ENCODE results near the gene ABHD17A. TPM values are rescaled to one million over a fixed set of nuclear protein-coding genes. Genes with fewer than 3 reads are reported as not detected.

Gene ABHD17A
- total RNA-seq, 2 experiments from 2014 or later: 108 to 110 TPM

DNA sequence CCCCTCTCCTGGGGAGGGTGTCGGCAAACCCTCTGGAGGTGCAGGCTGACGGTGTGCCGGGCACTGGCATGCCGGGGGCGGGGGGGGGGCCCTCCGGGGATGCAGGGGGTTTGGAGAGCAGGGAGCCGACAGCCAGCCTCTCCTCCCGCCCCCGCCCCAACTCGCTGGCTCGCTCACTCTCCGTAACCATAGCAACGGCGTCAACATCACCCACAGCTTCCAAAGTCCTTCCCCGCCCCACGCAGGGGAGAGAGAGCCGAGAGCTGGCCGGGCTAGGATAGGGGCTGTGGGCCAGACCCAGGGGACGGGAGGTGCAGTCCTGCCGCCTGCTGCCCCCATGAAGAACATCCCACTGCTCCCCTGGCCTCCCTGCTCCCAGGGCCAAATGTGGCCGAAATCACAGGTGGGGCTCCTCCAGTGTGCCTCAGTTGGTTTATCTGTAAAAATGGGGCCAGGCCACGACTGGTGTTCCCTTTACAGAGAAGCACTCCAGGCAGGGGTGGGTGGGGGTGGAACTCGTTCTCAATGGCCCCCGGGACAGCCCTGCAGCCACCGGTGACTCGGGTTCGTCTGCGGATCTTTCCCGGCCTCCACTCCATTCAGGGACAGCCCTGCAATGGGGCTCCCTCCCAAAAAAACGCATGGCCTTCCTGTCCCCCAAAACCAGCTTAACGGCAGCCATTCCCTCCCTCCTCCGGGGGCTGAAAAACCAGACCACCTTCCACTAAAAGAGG is 25.1 kb downstream of the ABHD17A start:
- intact Hi-C loops (cut with micrococcal nuclease): no loop called here

DNA sequence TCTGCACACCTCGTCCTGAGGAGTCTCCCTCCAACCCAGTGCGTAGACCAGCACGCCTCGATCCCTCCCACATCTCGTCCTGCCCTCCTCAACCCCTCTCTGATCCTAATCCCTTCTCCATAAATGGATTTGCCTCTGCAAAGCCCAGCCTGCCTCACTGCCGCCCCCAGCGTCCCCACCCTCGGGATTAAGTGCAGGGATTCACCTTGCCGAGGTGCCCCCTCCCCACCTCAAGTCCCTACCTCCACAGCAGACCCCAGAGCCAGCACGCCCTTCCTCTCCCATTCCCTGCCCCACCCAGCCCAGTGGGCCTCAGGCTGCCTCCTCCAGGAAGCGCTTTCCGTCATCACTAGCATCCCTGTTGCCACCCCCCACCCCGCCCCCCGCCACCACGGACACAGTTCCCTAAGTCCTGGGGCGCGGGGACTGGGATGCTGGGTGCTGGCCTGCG is 25.9 kb downstream of the ABHD17A start:
- H3K4me1 Mint-ChIP-seq (ENCODE audit: low read depth): peaks cover 43% of the 10 kb centered on the region

More for the DNA sequence above, 25.1 kb downstream of the ABHD17A start:
- Mint-ChIP-seq H3K4me3 (no peak overlapping the region), H3K9me3 (no peaks in the 10 kb centered on the region), H3K4me1 (ENCODE audit: low read depth) (peaks cover 35% of the 10 kb centered on the region), H3K27ac (peak overlapping the region; percentile 56), H3K27me3 (no peaks in the 10 kb centered on the region), H3K36me3 (no peaks in the 10 kb centered on the region)
- CTCF ChIA-PET: interaction anchor here (0.6 kb wide), 1 partner anchor 11 kb away, joined by 4 read pairs; no protein-coding TSS in a partner anchor
- DNase-seq: peak; percentile 76
- POLR2A ChIA-PET: no interaction called here

DNA sequence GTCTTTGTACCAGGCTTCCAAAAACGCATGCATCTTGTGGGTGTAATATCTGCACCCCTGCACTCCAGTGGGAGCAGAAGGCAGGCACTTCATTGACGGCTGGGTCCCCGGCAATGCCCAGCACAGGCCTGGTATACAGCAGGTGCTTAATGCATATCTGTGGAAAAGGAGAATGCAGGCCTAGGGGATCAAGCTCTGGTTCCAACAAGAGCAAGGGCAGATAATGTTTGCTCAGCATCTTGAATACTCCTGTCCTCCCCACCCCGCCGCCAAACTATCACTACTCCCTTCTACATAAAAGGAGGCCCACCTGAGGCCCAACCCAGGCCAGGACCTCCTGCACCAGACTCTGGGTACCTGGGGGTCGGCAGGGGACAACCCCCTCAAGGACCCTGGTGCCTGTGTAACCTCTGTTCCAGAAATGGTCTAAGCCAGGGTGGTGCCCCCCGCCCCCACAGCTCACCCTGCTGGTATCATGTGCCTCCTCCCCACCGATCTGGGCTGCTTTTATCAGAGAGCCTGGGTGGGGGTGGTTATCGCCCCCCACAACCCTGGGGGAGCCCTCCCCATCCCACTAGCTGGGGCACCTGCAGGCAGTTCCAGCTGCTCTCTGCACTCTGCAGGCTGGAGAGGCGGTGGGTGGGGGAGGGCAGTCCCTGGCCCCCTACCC is 26.7 kb downstream of the ABHD17A start:
- POLR2A ChIA-PET: interaction anchor here (2.1 kb wide), 1 partner anchor 18 kb away, joined by 8 read pairs; no protein-coding TSS in a partner anchor
- intact Hi-C loops (cut with micrococcal nuclease): no loop called here
- Mint-ChIP-seq H3K27me3 (no peaks in the 10 kb centered on the region), H3K27ac (peak overlapping the region; percentile 65), H3K9me3 (no peaks in the 10 kb centered on the region), H3K4me1 (ENCODE audit: low read depth) (peaks cover 45% of the 10 kb centered on the region), H3K4me3 (no peak overlapping the region), H3K36me3 (no peaks in the 10 kb centered on the region)
- CTCF ChIA-PET: interaction anchor here (1.7 to 3.3 kb wide), 3 partner anchors 9 to 32 kb away, joined by 6 to 13 read pairs (median 9); no protein-coding TSS in a partner anchor
- no peak for DNase-seq

More for the DNA sequence above, 25.9 kb downstream of the ABHD17A start:
- H3K9me3 Mint-ChIP-seq: no peaks in the 10 kb centered on the region
- peak overlapping the region; percentile 27 for H3K4me3 Mint-ChIP-seq
- DNase-seq: no peak
- peak overlapping the region; percentile 64 for H3K27ac Mint-ChIP-seq
- H3K27me3 Mint-ChIP-seq: no peaks in the 10 kb centered on the region
- intact Hi-C loops (cut with micrococcal nuclease): no loop called here
- ChIA-PET CTCF (interaction anchor here (1.7 to 3.3 kb wide), 3 partner anchors 10 to 33 kb away, joined by 6 to 13 read pairs (median 9); no protein-coding TSS in a partner anchor), POLR2A (no interaction called here)
- no peaks in the 10 kb centered on the region for H3K36me3 Mint-ChIP-seq

DNA sequence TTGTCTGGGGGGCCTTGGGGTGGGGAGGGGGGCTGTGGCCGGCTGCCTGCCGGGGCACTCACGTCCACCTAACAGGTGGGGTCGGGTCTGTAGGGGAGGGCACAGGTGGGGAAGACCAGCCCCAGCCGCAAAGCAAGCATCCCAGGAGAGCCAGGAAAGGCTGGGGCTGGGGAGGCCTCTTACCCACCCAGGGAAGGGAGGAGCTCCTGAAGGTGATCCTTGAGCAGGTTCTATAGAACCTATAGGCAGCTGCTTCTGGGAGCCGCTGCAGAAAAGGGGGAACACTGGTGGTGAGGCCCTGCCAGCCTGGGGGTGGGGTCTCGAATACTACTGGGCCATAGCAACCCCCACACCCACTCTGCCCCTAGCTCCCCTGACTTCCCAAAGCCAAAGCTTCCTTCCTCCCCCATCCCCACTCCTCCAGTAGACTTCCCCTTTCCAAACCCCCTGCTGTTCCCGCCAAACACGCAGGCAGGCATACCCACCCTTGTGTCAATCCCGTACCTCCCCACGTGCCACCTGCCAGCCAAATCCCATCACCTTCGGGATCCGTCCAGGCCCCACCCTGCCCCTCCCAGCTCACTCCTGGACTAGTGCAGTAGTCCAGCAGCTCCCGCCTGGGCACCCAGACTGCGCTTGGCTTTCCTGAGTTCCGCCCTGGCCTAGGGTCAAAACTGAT is 27.5 kb downstream of the ABHD17A start:
- Mint-ChIP-seq H3K4me1 (ENCODE audit: low read depth) (peaks cover 51% of the 10 kb centered on the region), H3K4me3 (peak overlapping the region; percentile 67), H3K27me3 (no peaks in the 10 kb centered on the region), H3K27ac (peak overlapping the region; percentile 78), H3K9me3 (no peaks in the 10 kb centered on the region), H3K36me3 (peaks cover 4% of the 10 kb centered on the region)
- ChIA-PET CTCF (interaction anchor here (1.4 to 3.3 kb wide), 4 partner anchors 8 to 40 kb away, joined by 5 to 13 read pairs (median 8); no protein-coding TSS in a partner anchor), POLR2A (interaction anchor here (0.6 to 2.1 kb wide), 3 partner anchors 19 to 1175 kb away, joined by 3 to 8 read pairs (median 3); no protein-coding TSS in a partner anchor)
- intact Hi-C loops (cut with micrococcal nuclease): no loop called here
- no peak for DNase-seq

DNA sequence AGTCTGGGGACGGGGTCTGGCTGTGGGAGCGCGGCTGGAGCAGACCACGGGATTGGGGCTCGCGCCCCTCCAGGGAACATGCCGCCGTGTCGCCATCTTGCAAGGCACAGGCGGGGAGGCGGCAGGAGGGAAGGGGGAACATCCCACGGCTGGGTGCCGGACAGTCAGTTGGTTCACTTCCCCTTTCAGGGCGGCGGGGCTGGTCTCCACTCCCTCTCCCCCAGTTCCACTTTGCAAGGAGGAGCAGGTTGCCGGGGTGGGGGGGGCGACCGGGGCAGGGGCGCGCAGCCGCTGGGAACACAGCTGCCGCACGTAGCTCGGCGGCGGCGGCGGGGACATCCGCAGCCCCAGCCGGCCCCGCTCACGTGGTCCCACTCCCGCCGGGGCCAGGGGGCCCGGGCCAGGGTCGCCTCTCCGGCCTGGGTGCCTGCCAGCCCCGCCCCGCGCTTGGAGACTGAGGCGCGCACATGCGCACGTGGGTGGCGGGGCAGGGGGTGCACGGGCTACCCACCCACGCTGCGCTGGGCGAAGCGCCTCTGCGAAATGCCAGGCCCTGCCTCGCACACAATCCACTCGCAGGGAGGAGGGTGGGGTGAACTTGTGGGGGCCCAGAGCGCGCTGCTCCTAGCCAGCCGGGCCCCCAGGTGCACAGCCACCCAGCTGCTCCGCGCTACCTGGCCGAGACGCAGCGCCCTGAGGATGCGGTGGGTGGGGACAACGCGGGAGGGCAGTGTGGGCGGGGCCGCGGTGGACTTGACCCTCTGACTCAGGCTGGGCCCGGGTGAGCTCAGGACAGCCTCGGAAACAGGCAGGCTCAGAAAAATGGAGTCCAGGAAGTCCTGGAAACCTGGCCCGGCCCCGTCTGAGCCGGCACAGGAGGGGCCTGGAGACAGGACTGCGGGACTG is 28.3 kb downstream of the ABHD17A start:
- no peaks in the 10 kb centered on the region for H3K27me3 Mint-ChIP-seq
- POLR2A ChIA-PET: interaction anchor here (1.3 to 2.1 kb wide), 3 partner anchors 19 to 46 kb away, joined by 3 to 8 read pairs (median 3); no protein-coding TSS in a partner anchor
- peak; percentile 79 for DNase-seq
- no peaks in the 10 kb centered on the region for H3K9me3 Mint-ChIP-seq
- CTCF ChIA-PET: interaction anchor here (1.4 to 3.3 kb wide), 4 partner anchors 18 to 41 kb away, joined by 5 to 13 read pairs (median 9); no protein-coding TSS in a partner anchor
- intact Hi-C loops (cut with micrococcal nuclease): no loop called here
- H3K27ac Mint-ChIP-seq: peak overlapping the region; percentile 91
- peaks cover 58% of the 10 kb centered on the region for H3K4me1 Mint-ChIP-seq (ENCODE audit: low read depth)
- H3K36me3 Mint-ChIP-seq: peaks cover 4% of the 10 kb centered on the region
- peak overlapping the region; percentile 80 for H3K4me3 Mint-ChIP-seq

DNA sequence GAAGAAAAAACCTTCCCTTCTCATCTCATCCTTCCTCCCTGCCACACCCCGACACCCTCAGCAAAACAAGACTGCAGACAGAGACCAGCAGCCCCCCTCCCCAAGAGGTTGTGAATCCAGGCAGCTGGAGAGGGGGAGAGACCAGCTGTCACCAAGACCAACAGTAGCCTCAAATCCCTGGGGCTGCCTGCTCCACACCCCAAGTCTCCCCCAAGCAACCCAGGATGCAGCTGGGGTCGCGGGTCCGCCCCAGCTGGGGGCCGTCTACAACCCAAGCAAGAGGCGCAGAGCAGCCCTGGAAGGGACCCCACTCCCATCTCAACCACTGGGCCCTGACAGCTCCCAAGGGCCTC is 29.0 kb downstream of the ABHD17A start:
- H3K4me1 Mint-ChIP-seq (ENCODE audit: low read depth): peaks cover 54% of the 10 kb centered on the region
- H3K27me3 Mint-ChIP-seq: no peaks in the 10 kb centered on the region
- H3K36me3 Mint-ChIP-seq: peaks cover 4% of the 10 kb centered on the region
- DNase-seq: peak; percentile 22
- intact Hi-C loops (cut with micrococcal nuclease): no loop called here
- H3K4me3 Mint-ChIP-seq: peak overlapping the region; percentile 80
- ChIA-PET POLR2A (interaction anchor here (0.6 to 1.7 kb wide), 3 partner anchors 28 to 264 kb away, joined by 3 read pairs; partner anchors contain the start of gene MBD3), CTCF (interaction anchor here (2.2 to 3.3 kb wide), 4 partner anchors 9 to 30 kb away, joined by 9 to 14 read pairs (median 11); no protein-coding TSS in a partner anchor)
- peak overlapping the region; percentile 91 for H3K27ac Mint-ChIP-seq
- no peaks in the 10 kb centered on the region for H3K9me3 Mint-ChIP-seq

DNA sequence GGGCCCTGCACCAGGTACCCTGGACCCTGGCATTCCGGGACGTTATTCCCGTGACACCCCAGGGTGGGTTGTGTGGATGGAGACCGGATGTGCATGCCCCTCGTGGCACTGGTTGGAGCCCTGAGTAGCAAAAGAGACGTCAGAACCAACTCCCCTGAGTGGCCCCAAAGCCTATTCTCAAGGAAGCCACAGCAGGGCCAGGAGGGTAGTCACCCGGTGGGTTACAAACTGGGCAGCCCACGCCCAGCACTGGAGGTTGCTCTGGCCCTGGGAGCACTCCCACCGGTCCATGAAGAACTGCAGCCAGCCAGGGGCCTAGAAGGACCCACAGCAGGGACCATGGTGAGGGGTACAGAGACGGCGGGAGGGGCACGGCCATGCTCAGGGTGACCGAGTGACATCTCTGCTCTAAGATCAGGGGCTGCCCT is 29.5 kb downstream of the ABHD17A start:
- peaks cover 52% of the 10 kb centered on the region for H3K4me1 Mint-ChIP-seq (ENCODE audit: low read depth)
- ChIA-PET POLR2A (interaction anchor here (0.6 to 1.7 kb wide), 2 partner anchors 47 to 263 kb away, joined by 3 read pairs; partner anchors contain the start of gene MBD3), CTCF (interaction anchor here (1.5 to 3.3 kb wide), 4 partner anchors 9 to 30 kb away, joined by 6 to 14 read pairs (median 9); no protein-coding TSS in a partner anchor)
- no peaks in the 10 kb centered on the region for H3K9me3 Mint-ChIP-seq
- H3K27me3 Mint-ChIP-seq: no peaks in the 10 kb centered on the region
- DNase-seq: peak; percentile 71
- peak overlapping the region; percentile 80 for H3K4me3 Mint-ChIP-seq
- peaks cover 4% of the 10 kb centered on the region for H3K36me3 Mint-ChIP-seq
- H3K27ac Mint-ChIP-seq: peak overlapping the region; percentile 91
- intact Hi-C loops (cut with micrococcal nuclease): no loop called here

DNA sequence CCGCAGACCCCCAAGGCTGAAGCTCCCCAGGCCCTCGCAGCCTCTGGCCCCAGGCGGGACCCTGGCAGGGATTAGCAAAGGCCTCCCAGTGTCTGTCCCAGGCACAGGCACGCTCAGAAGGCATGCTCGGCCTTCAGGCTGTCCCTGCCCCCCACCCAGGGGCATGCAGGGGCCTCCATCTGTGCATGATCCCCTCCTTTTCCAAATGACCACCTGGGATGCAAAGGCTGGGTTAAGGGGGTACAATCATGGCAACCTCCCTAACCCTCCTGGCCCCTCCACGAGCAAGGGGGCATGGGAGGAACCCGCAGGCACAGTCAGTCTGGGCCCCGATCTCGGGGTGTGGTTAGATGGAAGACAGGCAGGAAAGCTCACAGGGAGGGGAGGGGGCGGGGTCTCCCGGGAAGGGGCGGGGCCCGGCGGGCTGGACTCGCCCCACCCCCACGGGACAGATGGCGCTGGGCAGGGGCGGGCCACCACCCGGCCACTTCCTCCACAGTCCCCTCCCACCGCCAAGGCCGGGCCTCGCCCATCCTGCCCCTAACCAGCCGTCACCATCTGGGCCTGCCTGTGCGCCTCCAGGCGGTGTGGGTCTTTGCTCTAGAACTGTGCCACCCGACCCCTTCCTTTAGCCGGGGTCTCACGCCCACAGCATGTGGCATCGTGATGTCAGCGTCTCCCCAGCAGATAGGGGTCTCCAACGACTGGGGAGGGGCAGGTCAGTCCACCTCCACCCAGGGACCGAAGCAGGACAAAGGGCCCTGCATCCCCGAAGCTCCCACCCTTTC is 30.1 kb downstream of the ABHD17A start:
- H3K36me3 Mint-ChIP-seq: peaks cover 4% of the 10 kb centered on the region
- peak; percentile 95 for DNase-seq
- H3K9me3 Mint-ChIP-seq: no peaks in the 10 kb centered on the region
- POLR2A ChIA-PET: interaction anchor here (0.6 to 1.7 kb wide), 2 partner anchors 48 to 263 kb away, joined by 3 read pairs; partner anchors contain the start of gene MBD3
- H3K4me3 Mint-ChIP-seq: peak overlapping the region; percentile 80
- peaks cover 49% of the 10 kb centered on the region for H3K4me1 Mint-ChIP-seq (ENCODE audit: low read depth)
- intact Hi-C loops (cut with micrococcal nuclease): no loop called here
- CTCF ChIA-PET: interaction anchor here (1.5 to 3.0 kb wide), 3 partner anchors 10 to 29 kb away, joined by 6 to 14 read pairs (median 9); no protein-coding TSS in a partner anchor
- H3K27ac Mint-ChIP-seq: peak overlapping the region; percentile 91
- H3K27me3 Mint-ChIP-seq: no peaks in the 10 kb centered on the region

DNA sequence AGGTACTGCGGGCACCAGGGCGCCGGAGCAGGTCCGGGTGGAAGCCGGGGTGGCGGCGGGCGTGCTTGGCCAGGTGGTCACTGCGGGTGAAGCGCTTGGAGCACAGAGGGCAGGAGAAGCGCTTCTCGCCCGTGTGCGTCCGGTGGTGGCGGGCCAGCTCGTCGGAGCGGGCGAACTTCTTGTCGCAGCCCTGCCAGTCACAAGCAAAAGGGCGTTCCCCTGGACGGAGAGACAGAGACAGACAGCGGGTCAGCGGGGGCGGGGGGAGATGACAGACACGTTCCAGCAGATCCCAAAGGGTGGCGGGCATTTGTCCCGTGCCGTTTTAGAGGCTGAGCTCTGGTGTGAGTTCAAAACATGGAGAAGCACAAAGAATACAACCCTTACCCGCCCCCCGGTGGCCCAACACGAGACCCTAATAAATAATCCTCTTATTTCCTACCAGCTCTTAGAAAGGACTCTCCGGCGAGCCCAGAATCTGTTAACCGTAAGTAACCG is 30.7 kb downstream of the ABHD17A start:
- Mint-ChIP-seq H3K27me3 (no peaks in the 10 kb centered on the region), H3K4me1 (ENCODE audit: low read depth) (peaks cover 48% of the 10 kb centered on the region), H3K4me3 (peak overlapping the region; percentile 12), H3K9me3 (no peaks in the 10 kb centered on the region), H3K36me3 (peaks cover 4% of the 10 kb centered on the region), H3K27ac (peak overlapping the region; percentile 91)
- ChIA-PET POLR2A (no interaction called here), CTCF (interaction anchor here (1.5 to 3.0 kb wide), 3 partner anchors 10 to 28 kb away, joined by 6 to 14 read pairs (median 9); no protein-coding TSS in a partner anchor)
- intact Hi-C loops (cut with micrococcal nuclease): no loop called here
- DNase-seq: no peak

DNA sequence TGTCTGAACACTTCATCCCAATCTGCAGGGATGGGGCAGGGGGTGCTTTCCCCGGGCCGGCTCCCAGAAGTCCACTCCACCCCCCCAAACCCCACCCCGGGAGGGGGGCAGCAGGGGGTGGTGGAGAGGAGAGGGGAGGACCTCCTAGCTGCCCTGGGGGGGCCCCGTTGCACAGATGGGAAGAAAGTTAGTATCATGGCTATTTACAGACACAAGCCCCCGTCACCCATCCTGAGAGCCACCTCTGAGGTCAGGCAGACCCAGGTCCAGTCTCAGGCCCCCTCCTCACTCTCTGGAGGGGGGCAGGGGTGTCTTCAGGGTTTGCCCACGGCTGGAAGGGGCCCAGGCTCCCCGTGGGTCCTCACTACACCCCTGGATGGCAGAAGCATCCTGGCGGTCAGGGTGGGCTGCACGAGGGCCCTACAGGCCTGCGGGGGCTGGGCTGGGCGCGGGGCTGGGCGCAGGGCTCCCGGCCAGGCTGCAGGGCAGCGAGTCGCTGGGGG is 31.2 kb downstream of the ABHD17A start:
- Mint-ChIP-seq H3K4me3 (no peak overlapping the region), H3K9me3 (no peaks in the 10 kb centered on the region), H3K36me3 (peaks cover 4% of the 10 kb centered on the region), H3K27me3 (no peaks in the 10 kb centered on the region), H3K27ac (no peak overlapping the region), H3K4me1 (ENCODE audit: low read depth) (peaks cover 44% of the 10 kb centered on the region)
- ChIA-PET CTCF (interaction anchor here (0.6 to 3.0 kb wide), 5 partner anchors 11 to 285 kb away, joined by 3 to 14 read pairs (median 9); no protein-coding TSS in a partner anchor), POLR2A (no interaction called here)
- no peak for DNase-seq
- intact Hi-C loops (cut with micrococcal nuclease): no loop called here
